RKO (cell line): Measurements from ENCODE around the gene SLC12A6.

Source experiments
- DNase-seq: peaks from one replicate; pipeline ENCODE4 v3.0.0-alpha.2; 2016; ENCODE audit warnings: low spot score

The SLC12A6 gene

DNA sequence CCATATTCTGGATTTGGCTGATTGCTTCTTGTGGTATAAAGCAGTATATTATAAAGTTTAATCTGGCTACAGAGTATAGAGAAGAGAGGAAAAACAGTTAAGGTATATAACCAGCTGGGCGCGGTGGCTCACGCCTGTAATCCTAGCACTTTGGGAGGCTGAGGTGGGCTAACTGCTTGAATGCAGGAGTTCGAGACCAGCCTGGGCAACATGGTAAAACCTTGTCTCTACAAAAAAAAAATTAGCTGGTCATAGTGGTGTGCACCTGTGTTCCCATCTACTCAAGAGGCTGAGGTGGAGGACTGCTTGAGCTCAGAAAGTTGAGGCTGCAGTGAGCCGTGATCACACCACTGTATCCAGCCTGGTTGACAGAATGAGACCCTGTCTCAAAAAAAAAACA lies 7.3 kb downstream of the SLC12A6 start:
- DNase-seq = no peak

DNA sequence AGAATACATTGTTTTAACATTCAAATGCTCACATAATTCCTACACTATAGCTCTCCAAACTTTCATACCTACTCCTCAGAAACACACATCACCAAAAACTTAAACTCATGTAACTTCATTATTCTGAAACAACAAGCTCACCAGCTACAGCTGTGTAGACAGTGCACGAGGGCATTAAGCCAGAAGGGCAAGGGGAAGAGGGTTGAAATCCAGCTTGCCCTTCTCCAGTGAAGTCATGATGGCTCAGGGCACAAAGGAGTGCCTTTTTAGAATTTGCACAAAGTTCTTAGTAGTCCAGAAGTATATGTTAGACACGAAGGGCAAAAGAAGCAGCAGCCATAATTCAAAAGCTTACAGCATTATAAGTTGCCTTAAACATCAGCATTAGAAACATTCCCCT lies 8.6 kb downstream of the SLC12A6 start:
- DNase-seq = no peak

DNA sequence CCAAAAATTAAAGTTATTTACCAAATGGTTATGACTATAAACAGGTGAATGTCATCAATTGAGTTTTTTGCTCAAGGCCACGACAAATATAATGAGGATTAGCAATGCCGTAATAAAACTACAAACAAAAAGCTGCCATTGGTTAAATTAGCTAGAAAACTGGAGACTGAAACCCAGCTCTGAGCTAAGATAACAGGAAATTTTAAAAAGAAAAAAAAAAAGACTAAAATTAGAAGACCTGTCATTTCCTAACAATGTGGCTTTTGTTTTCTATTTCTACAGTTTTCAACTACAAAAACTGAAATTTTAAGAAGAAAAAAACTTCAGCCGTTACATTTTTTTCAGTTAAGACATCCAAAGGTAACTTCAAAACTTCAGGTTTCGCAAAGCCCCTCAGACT lies 9.7 kb downstream of the SLC12A6 start:
- no peak for DNase-seq

DNA sequence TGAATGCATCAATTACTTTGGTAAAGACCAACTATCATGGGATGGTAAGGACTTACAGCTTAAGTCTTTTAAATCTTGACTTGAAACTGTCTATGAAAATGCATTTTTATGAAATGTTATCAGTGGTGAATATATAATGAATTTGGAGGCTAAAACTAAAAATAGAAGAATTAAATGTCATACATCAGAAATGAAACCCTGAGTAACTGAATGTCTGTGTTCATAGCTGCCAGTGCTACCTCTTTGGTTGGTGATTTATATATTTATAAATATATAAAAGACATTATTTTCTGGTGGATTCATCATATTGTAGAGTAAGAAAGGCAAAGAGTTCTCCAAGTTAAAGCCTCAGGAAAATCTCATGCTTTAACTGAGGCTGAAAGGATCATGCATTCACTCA lies 12.2 kb downstream of the SLC12A6 start:
- DNase-seq = no peak

DNA sequence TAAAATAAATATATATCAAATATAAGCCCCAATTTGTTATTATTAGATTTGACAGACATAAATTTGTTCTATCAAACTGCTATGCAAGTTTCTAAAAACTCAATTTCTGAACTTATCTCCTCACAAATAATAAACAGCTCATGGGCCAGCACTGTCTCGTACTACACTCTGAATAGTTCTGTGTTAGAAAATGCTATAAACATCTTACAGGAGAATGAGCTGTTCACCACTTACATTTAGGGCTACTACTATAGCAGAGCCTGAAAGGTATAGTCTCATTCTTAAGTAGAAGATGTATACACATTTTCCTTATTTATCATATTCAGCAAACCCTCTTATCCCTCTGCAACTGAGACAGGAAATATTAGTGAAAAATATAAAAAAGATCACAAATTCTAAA lies 12.6 kb downstream of the SLC12A6 start:
- no peak for DNase-seq

DNA sequence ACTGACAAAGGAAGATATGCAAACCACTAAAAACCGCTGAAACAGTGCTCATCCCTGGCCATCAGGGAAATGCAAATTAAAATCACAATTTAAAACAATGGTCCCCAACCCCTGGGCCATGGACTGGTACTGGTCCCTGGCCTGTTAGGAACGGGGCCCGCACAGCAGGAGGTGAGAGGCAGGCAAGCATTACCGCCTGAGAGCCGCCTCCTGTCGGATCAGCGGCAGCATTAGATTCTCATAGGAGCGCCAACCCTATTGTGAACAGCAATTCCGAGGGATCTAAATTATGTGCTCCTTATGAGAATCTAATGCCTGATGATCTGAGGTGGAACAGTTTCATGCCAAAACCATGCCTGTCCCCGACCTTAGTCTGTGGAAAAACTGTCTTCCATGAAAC lies 14.4 kb downstream of the SLC12A6 start:
- DNase-seq = no peak

DNA sequence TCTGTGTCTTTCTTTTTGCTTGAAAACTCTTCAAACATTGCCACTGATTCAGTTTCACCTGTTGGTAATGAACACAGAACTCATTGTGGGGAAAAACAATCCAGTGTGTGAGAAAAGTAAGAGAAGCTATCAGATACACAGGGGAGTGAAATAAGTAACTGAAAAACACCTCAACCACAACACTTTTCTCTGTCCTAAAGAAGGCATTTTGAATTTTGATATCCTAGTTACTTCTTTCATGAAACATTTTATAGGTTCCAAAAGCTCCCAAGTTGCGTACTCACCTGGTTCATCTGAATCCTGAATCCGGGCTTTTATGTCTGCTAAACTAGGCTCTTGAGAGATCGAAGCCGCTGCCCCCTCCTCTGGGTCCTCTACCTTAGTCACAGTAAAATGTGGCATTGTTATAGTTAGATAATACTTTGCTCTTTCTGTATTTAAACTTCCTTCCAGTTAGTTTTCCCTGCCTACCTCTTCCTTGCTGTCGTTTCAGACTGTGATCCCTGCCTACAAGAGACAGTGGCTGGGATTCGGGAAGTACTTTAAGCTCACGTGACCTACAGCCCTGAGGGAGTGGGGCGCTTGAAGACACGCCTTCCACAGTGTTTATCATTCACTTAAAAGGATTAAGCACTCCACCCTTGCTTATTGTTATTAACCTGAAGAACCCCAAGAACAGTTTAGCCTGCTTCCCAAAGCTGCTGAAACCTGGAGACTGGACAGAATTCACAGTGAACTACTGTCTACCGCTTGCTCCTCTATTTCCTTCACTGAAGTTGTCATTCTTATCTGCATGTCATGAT lies 19.1 kb downstream of the SLC12A6 start:
- peak; percentile 67 for DNase-seq

DNA sequence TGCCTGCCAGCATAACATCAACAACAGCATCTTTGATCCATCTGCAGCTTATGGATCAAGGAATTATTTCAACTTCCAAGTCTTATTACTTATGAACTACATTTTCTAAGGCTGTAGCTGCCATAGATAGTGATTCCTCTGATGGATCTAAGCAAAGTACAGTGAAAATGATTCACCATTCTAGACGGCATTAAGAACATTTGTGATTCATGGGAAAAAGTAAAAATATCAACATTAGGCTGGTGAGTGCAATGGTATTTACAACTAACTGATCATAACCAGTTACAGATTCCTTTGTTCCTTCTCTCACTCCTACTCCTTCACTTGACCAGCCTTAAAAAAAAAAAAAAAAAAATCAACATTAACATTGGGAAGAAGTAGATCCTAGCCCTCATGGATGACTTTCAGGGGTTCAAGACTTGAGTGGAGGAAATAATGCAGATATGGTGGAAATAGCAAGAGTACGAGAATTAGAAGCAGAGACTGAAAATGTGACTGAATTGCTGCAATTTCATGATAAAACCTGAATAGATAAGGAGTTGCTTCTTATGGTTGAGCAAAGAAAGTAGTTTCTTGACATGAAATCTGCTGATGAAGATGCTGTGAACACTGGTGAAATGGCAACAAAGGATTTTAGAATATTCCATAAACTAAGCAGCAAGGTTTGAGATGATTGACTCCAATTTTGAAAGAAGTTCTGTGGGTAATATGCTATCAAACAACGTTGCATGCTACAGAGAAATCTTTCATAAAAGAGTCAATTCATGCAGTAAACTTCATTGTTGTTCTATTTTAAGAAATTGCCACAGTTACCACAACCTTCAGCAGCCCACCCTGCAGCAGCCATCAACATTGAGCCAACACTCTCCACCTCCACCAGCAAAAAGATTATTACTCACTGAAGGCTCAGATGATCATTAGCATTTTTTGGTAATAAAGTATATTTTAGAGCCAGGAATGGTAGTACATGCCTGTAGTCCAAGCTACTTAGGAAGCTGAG lies 22.8 kb downstream of the SLC12A6 start:
- DNase-seq = no peak

DNA sequence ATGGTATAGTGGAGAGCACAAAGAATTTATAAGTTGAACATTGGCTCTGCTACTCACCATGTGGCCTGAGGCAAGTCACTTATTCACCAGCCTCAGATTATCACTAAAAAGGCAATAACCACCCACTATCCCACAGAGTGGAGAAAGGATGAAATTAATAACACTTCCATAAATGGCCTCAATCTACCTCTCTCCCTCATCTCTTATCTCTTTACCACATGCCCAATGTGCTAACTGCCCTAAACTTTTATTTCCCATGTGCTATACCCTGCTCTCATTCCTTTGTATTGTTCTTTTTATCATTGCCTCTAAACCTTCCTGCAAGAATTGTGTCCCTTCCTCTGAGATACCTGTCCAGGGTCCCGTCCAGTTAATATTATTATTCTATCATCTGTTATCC lies 26.0 kb downstream of the SLC12A6 start:
- DNase-seq = no peak

DNA sequence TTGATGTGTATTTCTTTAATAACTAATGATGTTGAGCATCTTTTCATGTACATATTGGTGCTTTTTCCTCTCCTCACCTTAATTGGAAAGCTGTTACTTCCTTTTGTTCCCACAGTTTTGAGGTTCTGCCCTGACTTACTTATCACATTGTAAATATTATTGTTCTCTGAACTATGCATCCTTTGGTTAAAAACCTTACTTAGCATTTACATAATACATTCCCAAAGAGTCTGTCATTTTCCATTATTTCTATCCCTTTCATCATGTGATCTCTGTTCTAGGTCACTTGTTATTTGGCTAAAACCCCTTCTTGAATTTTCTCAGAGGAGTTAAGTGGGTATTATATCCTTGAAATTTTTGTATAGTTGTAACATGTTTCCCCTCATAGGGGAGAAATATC lies 33.0 kb downstream of the SLC12A6 start:
- DNase-seq = no peak

DNA sequence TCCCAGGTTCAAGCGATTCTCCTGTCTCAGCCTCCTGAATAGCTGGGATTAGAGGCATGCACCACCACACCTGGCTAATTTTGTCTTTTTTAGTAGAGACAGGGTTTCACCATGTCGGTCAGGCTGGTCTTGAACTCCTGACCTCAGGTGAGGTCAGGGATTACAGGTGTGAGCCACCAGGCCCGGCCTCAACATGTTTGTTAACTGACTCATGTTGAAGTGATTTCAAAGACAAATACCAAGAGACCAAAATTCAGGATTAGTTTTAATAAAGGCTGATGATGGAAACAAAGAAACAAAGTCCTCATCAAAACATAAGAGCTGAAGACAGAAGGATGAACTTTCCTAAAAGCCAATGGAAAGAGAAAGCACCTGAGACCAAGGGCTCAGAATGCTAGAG lies 36.5 kb downstream of the SLC12A6 start:
- no peak for DNase-seq

DNA sequence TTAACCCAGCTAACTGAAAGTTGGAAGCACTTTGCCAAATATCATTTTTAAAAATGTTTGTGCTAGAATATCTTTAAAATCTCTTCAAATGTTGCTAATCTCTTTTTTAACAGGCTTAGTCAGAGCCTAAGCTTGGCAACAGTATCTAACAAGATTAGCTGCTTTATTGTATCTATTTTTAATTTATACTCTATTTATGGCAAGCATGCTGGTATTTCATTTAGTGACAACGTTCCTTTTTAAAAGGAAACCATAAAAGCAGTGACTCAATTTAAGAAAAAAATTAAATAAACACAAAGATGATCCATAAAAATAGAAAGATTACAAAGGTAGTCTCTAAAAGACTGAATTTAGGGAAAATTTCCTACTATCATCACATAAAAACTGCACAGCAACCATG lies 40.5 kb downstream of the SLC12A6 start:
- no peak for DNase-seq

DNA sequence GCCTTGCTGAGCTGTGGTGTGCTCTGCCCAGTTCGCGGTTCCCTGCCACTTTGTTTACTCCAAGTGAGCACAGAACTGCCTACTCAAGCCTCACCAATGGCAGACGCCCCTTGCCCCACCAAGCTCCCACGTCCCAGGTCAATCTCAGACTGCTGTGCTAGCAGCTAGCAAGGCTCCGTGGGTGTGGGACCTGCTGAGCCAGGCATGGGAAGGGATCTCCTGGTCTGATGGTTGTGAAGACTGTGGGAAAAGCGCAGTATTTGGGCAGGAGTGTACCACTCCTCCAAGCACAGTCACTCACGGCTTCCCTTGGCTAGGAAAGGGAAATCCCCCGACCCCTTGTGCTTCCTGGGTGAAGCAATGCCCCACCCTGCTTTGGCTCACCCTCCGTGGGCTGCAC lies 45.0 kb downstream of the SLC12A6 start:
- no peak for DNase-seq

DNA sequence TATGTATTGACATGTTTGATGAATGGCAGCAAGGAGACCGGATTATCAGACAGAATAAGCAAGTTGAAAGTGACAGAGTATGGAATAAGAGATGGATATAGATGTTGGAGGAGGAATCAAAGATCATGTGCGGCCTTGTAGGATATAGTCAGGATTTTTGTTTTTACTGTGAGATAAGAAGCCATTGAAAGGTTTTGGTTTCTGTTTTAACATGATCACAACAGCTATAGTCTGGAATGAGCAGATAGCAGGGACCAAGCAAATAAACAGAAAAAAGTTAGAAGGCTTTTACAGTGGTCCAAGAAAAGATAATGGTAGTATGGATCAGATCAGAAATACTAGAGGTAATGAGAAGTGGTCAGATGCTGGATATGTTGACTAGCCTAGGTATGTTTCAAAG lies 52.6 kb downstream of the SLC12A6 start:
- no peak for DNase-seq

DNA sequence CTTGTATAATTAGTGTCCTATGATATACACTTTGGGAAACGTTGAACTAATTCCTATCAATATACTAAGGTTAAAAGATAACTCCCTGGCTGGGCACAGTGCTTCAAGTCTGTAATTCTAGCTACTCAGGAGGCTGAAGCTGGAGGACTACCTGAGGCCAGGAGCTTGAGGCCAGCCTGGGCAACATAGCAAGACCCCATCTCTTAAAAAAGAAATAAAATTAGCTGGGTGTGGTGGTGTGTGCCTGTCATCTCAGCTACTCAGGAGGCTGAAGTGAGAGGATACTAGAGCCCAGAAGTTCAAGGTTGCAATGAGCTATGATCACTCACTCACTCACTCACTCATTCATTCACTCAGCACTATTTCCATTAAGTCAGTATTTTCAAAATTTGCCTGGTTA lies 55.2 kb downstream of the SLC12A6 start:
- DNase-seq = no peak

DNA sequence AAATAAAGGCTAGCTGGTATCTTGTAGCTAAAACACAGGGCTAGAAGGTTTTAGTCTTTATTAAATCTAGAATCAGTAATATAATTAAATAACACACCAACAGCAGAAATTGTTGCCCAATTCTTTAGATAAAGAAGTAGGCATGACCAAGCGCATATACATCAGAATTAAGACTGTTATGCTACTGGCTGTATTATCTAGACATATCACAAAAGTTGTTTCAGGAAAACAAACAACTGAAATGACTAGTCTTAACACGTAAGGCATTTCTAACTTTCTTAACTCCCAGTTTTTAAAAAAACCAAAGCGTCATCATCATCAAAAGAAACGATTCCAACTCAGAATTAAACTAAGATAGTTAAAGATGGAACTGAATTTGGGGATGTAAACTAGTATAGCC lies 57.4 kb downstream of the SLC12A6 start:
- no peak for DNase-seq

DNA sequence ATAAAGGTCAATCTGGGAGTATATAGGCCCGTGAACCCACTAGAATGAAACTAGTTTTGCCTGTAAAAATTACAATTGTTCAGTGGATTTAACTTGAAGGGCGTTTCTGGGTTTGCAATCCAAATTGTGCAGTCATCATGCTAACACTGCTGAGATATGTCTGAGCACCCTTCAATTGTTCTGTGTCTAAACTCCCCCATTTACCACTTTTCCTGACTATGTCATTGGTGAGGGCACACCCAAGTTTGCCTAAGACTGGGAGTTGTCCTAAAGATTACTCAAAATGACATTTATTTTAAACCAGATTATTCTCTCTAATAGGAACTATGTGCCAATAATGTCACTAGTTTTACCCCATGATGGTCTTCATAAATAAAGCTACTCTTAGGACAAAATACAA lies 58.2 kb downstream of the SLC12A6 start:
- DNase-seq = no peak

DNA sequence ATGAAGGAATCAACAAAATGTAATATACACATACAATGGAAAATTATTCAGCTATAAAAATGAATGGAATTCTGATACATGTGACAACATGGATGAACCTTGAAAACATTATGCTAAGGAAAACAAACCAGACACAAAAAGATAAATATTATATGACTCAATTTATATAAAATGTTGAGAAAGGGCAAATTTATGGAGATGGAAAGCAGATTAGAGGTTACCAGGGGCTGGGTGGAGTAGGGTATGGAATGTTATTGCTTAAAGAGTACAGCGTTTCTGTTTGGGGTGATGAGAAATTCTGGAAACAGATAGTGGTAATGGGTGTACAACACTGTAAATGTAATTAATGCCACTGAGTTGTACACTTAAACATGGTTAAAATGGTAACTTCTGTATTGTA lies 61.9 kb downstream of the SLC12A6 start:
- no peak for DNase-seq

DNA sequence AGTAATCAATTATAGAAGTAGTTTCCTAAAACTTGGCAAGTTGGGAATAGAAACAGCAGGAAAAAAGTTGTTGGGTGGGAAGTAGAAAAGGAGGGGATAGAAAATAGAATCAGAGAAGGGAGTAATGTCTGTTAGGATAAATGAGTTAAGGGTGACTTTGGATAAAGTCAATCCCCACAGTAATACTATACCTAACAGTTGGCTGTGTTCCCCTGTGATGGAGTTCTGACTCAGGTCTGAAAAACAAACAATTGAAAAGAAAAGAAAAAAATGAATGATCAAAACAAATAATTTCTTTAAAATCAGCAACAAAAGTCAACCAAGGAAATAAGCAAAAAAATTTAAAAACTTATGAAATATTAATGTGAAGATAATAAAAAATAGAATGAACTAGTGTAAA lies 62.4 kb downstream of the SLC12A6 start:
- no peak for DNase-seq

DNA sequence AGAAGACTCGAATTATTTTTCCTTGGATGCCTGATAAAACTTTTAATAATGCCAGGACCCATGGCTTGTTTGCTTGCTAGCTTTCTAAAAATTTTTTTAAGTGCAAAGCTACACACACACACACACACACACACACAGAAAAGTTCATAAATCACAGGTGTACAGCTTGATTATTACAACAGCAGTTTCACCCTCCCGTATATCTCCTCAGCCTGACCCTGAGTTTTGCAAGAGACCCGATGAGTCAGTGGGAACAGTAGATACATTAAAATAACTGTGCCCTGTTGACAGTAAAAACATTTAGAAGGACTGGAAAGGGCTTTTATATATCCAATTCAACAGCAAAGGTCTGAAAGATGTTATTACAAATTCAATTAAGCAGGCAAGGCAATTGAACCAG lies 66.1 kb downstream of the SLC12A6 start:
- DNase-seq = no peak

DNA sequence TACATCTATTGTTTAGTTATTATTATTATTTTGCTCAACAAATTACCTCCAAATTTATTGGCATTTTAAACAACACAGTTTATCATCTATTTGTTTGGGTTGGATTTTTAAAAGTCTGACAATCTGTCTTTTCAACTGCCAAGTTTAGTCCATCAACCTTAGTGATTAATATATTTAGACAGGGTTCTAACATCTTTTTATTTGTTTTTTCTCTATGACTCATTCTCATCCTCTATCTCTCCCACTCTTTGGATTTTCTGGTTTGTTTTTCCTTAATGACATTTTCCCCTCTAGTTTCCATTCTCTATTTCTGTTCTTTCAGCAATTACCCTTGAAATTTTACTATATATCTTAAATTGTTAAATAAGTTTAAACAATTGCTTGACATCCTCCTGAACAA lies 70.8 kb downstream of the SLC12A6 start:
- no peak for DNase-seq

DNA sequence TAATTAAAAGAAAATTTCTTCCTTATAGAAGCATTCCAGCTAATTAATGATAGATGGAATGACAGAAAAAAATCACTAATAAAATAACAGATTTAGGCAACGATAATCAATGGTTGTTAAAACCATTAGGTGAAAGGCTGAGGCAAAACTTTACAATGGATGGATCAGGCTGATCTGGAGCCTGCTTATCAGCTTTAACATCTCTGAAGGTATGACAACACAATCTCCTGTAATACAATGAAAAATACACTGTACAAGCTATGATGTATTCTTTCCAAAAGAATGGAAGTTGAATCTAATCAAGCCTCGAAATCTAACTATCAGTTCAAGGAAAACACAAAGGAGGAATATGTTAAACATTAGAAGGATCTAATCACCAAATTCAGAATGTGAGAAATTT lies 73.5 kb downstream of the SLC12A6 start:
- no peak for DNase-seq

DNA sequence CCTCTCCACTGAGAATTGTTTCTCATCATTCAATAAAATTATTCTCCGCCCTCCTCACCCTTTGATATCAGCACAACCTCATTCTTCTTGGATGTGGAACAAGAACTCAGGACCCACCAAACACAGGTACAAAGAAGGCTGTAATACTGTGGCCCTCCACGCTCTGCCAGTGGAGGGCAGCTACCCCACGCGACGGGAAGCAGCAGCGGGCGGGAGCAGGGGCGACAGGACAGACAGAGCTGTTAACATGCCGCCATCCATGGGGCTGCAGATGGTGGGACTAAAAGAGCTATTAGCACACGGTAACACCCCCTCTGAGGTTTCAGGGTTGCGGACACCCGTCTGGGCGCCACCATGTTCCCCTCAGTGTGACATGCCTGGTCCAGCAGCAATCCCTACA lies 75.2 kb downstream of the SLC12A6 start:
- no peak for DNase-seq
